Endothelial cell of umbilical vein (primary cell): ENCODE results near the gene RTF2. TPM values are rescaled to one million over a fixed set of nuclear protein-coding genes. Genes with fewer than 3 reads are reported as not detected.
A peak's percentile ranks its signal among the peaks of the same experiment; 100 is the strongest.

Experiments used
- BruUV-seq: library from RNA; stranded (reverse); fragments of 400-500 nt; replicated peaks from 2 replicates; lab custom pipeline; 2021; lab: Mats Ljungman, UMichigan
- CTCF ChIA-PET: fragments of 300-600, 350-600 bp; sonication (Branson Sonifier 250); formaldehyde crosslinking; loops from one replicate; lab custom pipeline; 2021; ENCODE audit warnings: antibody characterized with exemption, inconsistent platforms; lab: Charles Lee
- POLR2A ChIA-PET: fragments of 300-600, 350-600 bp; sonication (Branson Sonifier 250); formaldehyde crosslinking; loops from one replicate; lab custom pipeline; 2021; ENCODE audit warnings: antibody characterized with exemption, inconsistent platforms; lab: Charles Lee
- DNase-seq: peaks from one replicate; pipeline ENCODE4 v3.0.0-alpha.2; 2011; ENCODE audit warnings: low read depth, low spot score
- FAIRE-seq: peaks from 2 replicates; lab custom pipeline; 2011; peaks lifted over from hg19 to GRCh38; lab: Jason Lieb, UNC
- H2AFZ ChIP-seq: 2 replicates; pipeline ENCODE4 v1.6.0; 2012; ENCODE audit warnings: low read depth, low read length, control low read depth, inconsistent platforms
- H3K27ac ChIP-seq: 2 replicates; pipeline ENCODE4 v1.5.1; 2011; ENCODE audit warnings: low read depth, mild to moderate bottlenecking, control low read depth, low read length, moderate library complexity; ENCODE audit not compliant: insufficient read depth
- H3K27me3 ChIP-seq, 2 experiments: 2 replicates each; pipeline versions ENCODE4 v1.6.0 to v1.6.1; 2011; ENCODE audit warnings: low read length in 2 of 2, mixed read lengths in 1 of 2; ENCODE audit not compliant: control insufficient read depth in 2 of 2, insufficient read depth in 2 of 2
- H3K36me3 ChIP-seq, 2 experiments: 2 replicates in 1 of 2; 3 replicates in 1 of 2; pipeline ENCODE4 v1.5.1; 2011; ENCODE audit warnings: low read length in 2 of 2, mild to moderate bottlenecking in 1 of 2, moderate library complexity in 1 of 2; ENCODE audit not compliant: control insufficient read depth in 2 of 2, insufficient read depth in 2 of 2; ENCODE audit errors: extremely low read depth in 1 of 2
- H3K4me1 ChIP-seq: 3 replicates; pipeline ENCODE4 v1.5.1; 2011; ENCODE audit warnings: mild to moderate bottlenecking, low read length; ENCODE audit not compliant: control insufficient read depth, insufficient read depth; ENCODE audit errors: extremely low read depth
- H3K4me2 ChIP-seq: 2 replicates; pipeline ENCODE4 v1.6.1; 2011; ENCODE audit warnings: low read length, control low read depth, mixed read lengths; ENCODE audit not compliant: insufficient read depth
- H3K4me3 ChIP-seq, 3 experiments: fragments of 200-600 bp in 1 of 3; sonication (generic), shearing (Covaris generic) in 1 of 3; replicated peaks in 1 of 3; 2 replicates each; pipeline ENCODE4 v1.5.1; 2011 to 2016; ENCODE audit warnings: control low read depth in 3 of 3, low read length in 3 of 3, mild to moderate bottlenecking in 2 of 3, inconsistent platforms in 1 of 3, low read depth in 1 of 3, moderate library complexity in 1 of 3; ENCODE audit not compliant: insufficient read depth in 1 of 3
- H3K79me2 ChIP-seq: 2 replicates; pipeline ENCODE4 v1.6.0; 2012; ENCODE audit warnings: low read length, inconsistent platforms; ENCODE audit not compliant: control insufficient read depth, insufficient read depth
- H3K9ac ChIP-seq: replicated peaks from 2 replicates; pipeline ENCODE3; 2011; ENCODE audit warnings: low read length, control low read depth; ENCODE audit not compliant: insufficient read depth; ENCODE audit errors: extremely low read depth
- H3K9me1 ChIP-seq: replicated peaks from 3 replicates; pipeline ENCODE4 v1.6.0; 2011; ENCODE audit warnings: mild to moderate bottlenecking, low read length; ENCODE audit not compliant: control insufficient read depth, insufficient read depth; ENCODE audit errors: extremely low read depth
- H3K9me3 ChIP-seq: replicated peaks from 2 replicates; pipeline ENCODE4 v1.5.1; 2012; ENCODE audit warnings: low read length, inconsistent platforms; ENCODE audit not compliant: control insufficient read depth, insufficient read depth
- H4K20me1 ChIP-seq: replicated peaks from 2 replicates; pipeline ENCODE3; 2011; ENCODE audit warnings: mild to moderate bottlenecking, low read length; ENCODE audit not compliant: control insufficient read depth, insufficient read depth; ENCODE audit errors: extremely low read depth
- EZH2 ChIP-seq: IDR thresholded peaks from 2 replicates; pipeline ENCODE4 v1.6.1; 2012; ENCODE audit warnings: borderline replicate concordance, low read depth, mild to moderate bottlenecking, moderate library complexity, low read length, inconsistent platforms; ENCODE audit not compliant: severe bottlenecking
- FOS ChIP-seq: IDR thresholded peaks from 2 replicates; pipeline ENCODE4 v1.6.1; 2011; ENCODE audit warnings: mild to moderate bottlenecking, low read length, moderate library complexity, borderline replicate concordance; ENCODE audit not compliant: insufficient read depth
- GATA2 ChIP-seq: IDR thresholded peaks from 2 replicates; pipeline ENCODE4 v1.7.0; 2011; ENCODE audit warnings: low read depth, mild to moderate bottlenecking, moderate library complexity, mixed read lengths, low read length; ENCODE audit not compliant: insufficient read length, insufficient read depth
- JUN ChIP-seq: IDR thresholded peaks from 2 replicates; pipeline ENCODE4 v1.6.1; 2011; ENCODE audit warnings: borderline replicate concordance, low read depth; ENCODE audit not compliant: insufficient read length, insufficient read depth
- MYC ChIP-seq: IDR thresholded peaks from one replicate; pipeline ENCODE4 v1.6.1; 2011; ENCODE audit warnings: mild to moderate bottlenecking, low read depth, low read length
- POLR2A ChIP-seq: IDR thresholded peaks from 2 replicates; pipeline ENCODE4 v1.6.1; 2012; ENCODE audit warnings: low read depth, mild to moderate bottlenecking, control low read depth, low read length
- POLR2AphosphoS5 ChIP-seq: IDR thresholded peaks from 2 replicates; pipeline ENCODE4 v1.6.1; 2012; ENCODE audit warnings: low read depth, mild to moderate bottlenecking, control low read depth, low read length, moderate library complexity; ENCODE audit not compliant: insufficient read depth
- dilution Hi-C: fragments of 300-500 bp; cut with MboI; formaldehyde crosslinking; loops from one replicate; pipeline ENCODE4 v1.15.0; 2019; ENCODE audit warnings: low sequenced_read_pairs; ENCODE audit not compliant: extremely low pct_ligation_motif_present
- intact Hi-C: fragments of 100-400 bp; cut with micrococcal nuclease; formaldehyde crosslinking; loops from one replicate; pipeline ENCODE4 v1.10.0; 2022
- polyA plus RNA-seq, 4 experiments: library from polyadenylated mRNA; depleted of rRNA in 3 of 4; stranded (reverse) in 3 of 4; unstranded in 1 of 4; fragments of >200 nt; gene quantifications; 2 replicates each; pipeline versions ENCODE4 v1.2.1 to v1.2.3, GENCODE V29; 2011 to 2012; ENCODE audit warnings: missing spikeins in 1 of 4
- total RNA-seq: library from RNA; stranded (reverse); gene quantifications from 2 replicates; pipeline ENCODE4 v1.2.3, GENCODE V29; 2021
- TF ChIP-seq, protein P1 (sequence below), 2 donors: IDR thresholded peaks; 1 replicate in 1 of 2; 2 replicates in 1 of 2; pipeline ENCODE4 v1.5.1; 2011; ENCODE audit warnings: low read length in 2 of 2, mild to moderate bottlenecking in 2 of 2, moderate library complexity in 2 of 2, control low read depth in 1 of 2, inconsistent platforms in 1 of 2, low read depth in 1 of 2; ENCODE audit not compliant: insufficient read depth in 1 of 2; ENCODE audit errors: extremely low read depth in 1 of 2
- TF ChIP-seq, protein P2 (sequence below): IDR thresholded peaks from 2 replicates; pipeline ENCODE4 v1.6.1; 2011; ENCODE audit not compliant: insufficient read depth, insufficient read length

RTF2 gene
- total and polyA plus RNA-seq, 2 donors (not counting 3 experiments of a cell fraction or from before 2014, with no cell fraction given): 68.8 to 84.7 TPM

DNA sequence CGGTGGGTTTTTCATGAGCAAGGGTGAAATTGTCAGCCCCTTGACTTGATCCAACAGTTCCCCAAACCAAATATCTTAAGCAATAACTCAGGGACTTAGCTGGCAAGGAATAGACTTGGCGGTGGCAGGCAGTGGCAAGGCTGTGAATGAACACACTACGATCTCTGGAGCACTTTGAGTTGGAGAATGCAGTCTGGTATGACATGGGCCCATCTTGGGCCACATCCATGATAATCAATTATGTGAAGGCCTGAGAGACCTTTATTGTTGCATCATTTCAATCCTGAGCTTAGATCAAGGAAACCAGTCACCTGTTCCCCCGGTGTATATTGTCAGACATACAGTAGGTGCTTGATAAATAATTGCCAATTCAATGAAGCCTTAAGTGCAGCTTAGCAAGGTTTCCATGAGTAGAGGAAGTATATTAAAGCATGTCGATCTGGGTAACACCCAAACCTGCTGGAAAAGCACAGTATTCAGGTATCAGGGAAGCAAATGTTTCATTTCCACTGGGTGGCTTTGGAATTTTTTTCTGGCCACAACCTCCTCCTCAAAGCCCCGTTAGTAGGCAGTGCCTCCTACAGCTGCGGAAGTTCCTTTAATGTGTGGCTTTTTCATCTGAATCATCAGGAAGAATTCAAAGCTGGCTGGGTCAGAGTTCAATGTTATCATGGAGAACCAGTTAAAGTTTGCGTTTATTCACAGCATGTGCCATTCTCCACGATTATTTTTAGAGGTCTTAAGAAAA is 46.2 kb upstream of the RTF2 start:
- Histone ChIP-seq H3K4me3 (no peak overlapping the region), H3K4me1 (peaks cover 42% of the 10 kb centered on the region), H3K9me1 (no peaks in the 10 kb centered on the region), H3K27me3 (peaks cover 22 to 25% of the 10 kb centered on the region in 2 experiments), H2AFZ (no peak overlapping the region), H3K36me3 (no peaks in the 10 kb centered on the region), H3K79me2 (no peaks in the 10 kb centered on the region), H3K9ac (no peak overlapping the region), H3K27ac (no peak overlapping the region), H3K4me2 (peak overlapping the region; percentile 41), H4K20me1 (no peaks in the 10 kb centered on the region), H3K9me3 (no peaks in the 10 kb centered on the region)
- dilution Hi-C loops: no loop called here
- no TSS peak for BruUV-seq
- ChIA-PET CTCF (interaction anchor here (0.8 to 1.5 kb wide), 6 partner anchors 10 to 128 kb away, joined by 3 to 5 read pairs (median 4); partner anchors contain the start of genes AURKA, CASS4 and CSTF1), POLR2A (no interaction called here)
- TF ChIP-seq POLR2AphosphoS5 (peak; percentile 73), GATA2 (peak; percentile 81), POLR2A (peak; percentile 43), FOS (peak; percentile 77), JUN (peak; percentile 46), MYC (no peak), EZH2 (no peak)
- TF ChIP-seq, protein P1, sequence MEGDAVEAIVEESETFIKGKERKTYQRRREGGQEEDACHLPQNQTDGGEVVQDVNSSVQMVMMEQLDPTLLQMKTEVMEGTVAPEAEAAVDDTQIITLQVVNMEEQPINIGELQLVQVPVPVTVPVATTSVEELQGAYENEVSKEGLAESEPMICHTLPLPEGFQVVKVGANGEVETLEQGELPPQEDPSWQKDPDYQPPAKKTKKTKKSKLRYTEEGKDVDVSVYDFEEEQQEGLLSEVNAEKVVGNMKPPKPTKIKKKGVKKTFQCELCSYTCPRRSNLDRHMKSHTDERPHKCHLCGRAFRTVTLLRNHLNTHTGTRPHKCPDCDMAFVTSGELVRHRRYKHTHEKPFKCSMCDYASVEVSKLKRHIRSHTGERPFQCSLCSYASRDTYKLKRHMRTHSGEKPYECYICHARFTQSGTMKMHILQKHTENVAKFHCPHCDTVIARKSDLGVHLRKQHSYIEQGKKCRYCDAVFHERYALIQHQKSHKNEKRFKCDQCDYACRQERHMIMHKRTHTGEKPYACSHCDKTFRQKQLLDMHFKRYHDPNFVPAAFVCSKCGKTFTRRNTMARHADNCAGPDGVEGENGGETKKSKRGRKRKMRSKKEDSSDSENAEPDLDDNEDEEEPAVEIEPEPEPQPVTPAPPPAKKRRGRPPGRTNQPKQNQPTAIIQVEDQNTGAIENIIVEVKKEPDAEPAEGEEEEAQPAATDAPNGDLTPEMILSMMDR (IDR thresholded peaks at IDR 0.05; ENCODE audit: extremely low read depth in 1 of 2, insufficient read depth in 1 of 2, low read depth in 1 of 2, low read length in 2 of 2): no peak
- TF ChIP-seq, protein P2, sequence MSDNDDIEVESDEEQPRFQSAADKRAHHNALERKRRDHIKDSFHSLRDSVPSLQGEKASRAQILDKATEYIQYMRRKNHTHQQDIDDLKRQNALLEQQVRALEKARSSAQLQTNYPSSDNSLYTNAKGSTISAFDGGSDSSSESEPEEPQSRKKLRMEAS: no peak
- intact Hi-C loops: loop anchor here (1.0 to 2.0 kb wide), 3 partner anchors 21 to 46 kb away; partner anchors contain the start of genes AURKA, CSTF1 and RTF2
- FAIRE-seq (peak; percentile 98), DNase-seq (peak; percentile 93)
